Osteocyte (in vitro differentiated cells): ENCODE measurements around the gene LGALS12. TPM values are rescaled to one million over a fixed set of nuclear protein-coding genes. Genes with fewer than 3 reads are reported as not detected.

ENCODE experiments used
- DNase-seq: peaks from one replicate; pipeline ENCODE4 v3.0.0; 2021; ENCODE audit warnings: mixed read lengths; ENCODE audit not compliant: unreplicated experiment; ENCODE audit errors: extremely low spot score
- H3K27ac Mint-ChIP-seq: one replicate; pipeline ENCODE4 v1.8.0; 2021; ENCODE audit warnings: mild to moderate bottlenecking, mixed read lengths; ENCODE audit not compliant: unreplicated experiment
- H3K27me3 Mint-ChIP-seq: one replicate; pipeline ENCODE4 v1.8.0; 2021; ENCODE audit warnings: mixed read lengths; ENCODE audit not compliant: unreplicated experiment
- H3K36me3 Mint-ChIP-seq: one replicate; pipeline ENCODE4 v1.8.0; 2021; ENCODE audit warnings: mixed read lengths; ENCODE audit not compliant: unreplicated experiment
- H3K4me1 Mint-ChIP-seq: one replicate; pipeline ENCODE4 v1.8.0; 2021; ENCODE audit warnings: mixed read lengths; ENCODE audit not compliant: unreplicated experiment
- H3K4me3 Mint-ChIP-seq: one replicate; pipeline ENCODE4 v1.8.0; 2021; ENCODE audit warnings: mild to moderate bottlenecking, moderate library complexity, mixed read lengths; ENCODE audit not compliant: unreplicated experiment
- H3K9me3 Mint-ChIP-seq: one replicate; pipeline ENCODE4 v1.8.0; 2021; ENCODE audit warnings: mixed read lengths; ENCODE audit not compliant: unreplicated experiment
- CTCF ChIP-seq: fragments of 200-600 bp; sonication (generic); IDR thresholded peaks from 2 replicates; pipeline ENCODE4 v1.5.0; 2021; ENCODE audit warnings: antibody characterized with exemption, mild to moderate bottlenecking, moderate library complexity
- total RNA-seq: library from RNA; stranded (reverse); gene quantifications from 2 replicates; pipeline ENCODE4 v1.2.1, GENCODE V29; 2021

LGALS12 gene
- total RNA-seq, 1 donor from 2014 or later: not detected

- no peaks in the 10 kb centered on the region for H3K9me3 Mint-ChIP-seq
- peaks cover 11% of the 10 kb centered on the region for H3K4me1 Mint-ChIP-seq
- no peak overlapping the region for H3K4me3 Mint-ChIP-seq
- H3K27me3 Mint-ChIP-seq: peaks cover 8% of the 10 kb centered on the region
- TF ChIP-seq CTCF: peak; percentile 24
- no peak for DNase-seq
- no peaks in the 10 kb centered on the region for H3K36me3 Mint-ChIP-seq
- no peak overlapping the region for H3K27ac Mint-ChIP-seq
These were observed 2.1 kb downstream of the LGALS12 start for GRCh38 chr11:63508009-63508408.

- Mint-ChIP-seq H3K9me3 (no peaks in the 10 kb centered on the region), H3K36me3 (no peaks in the 10 kb centered on the region), H3K4me1 (peaks cover 11% of the 10 kb centered on the region), H3K27me3 (peaks cover 8% of the 10 kb centered on the region), H3K4me3 (no peak overlapping the region), H3K27ac (no peak overlapping the region)
- no peak for DNase-seq
- no peak for TF ChIP-seq CTCF
These were observed 2.9 kb downstream of the LGALS12 start for GRCh38 chr11:63508745-63509144.

- Mint-ChIP-seq H3K27ac (no peak overlapping the region), H3K36me3 (no peaks in the 10 kb centered on the region), H3K9me3 (no peaks in the 10 kb centered on the region), H3K4me3 (no peak overlapping the region), H3K27me3 (peaks cover 2% of the 10 kb centered on the region), H3K4me1 (peaks cover 11% of the 10 kb centered on the region)
- TF ChIP-seq CTCF: no peak
- no peak for DNase-seq
These were observed 4.6 kb downstream of the LGALS12 start for GRCh38 chr11:63510360-63511047.

GRCh38 chr11:63511048-63511748 is 5.3 kb downstream of the LGALS12 start:
- Mint-ChIP-seq H3K4me1 (peaks cover 11% of the 10 kb centered on the region), H3K27ac (no peak overlapping the region), H3K4me3 (no peak overlapping the region)

More at GRCh38 chr11:63511048-63511748, 5.3 kb downstream of the LGALS12 start:
- no peaks in the 10 kb centered on the region for H3K36me3 Mint-ChIP-seq
- no peak for TF ChIP-seq CTCF
- no peaks in the 10 kb centered on the region for H3K9me3 Mint-ChIP-seq
- H3K27me3 Mint-ChIP-seq: peaks cover 2% of the 10 kb centered on the region
- no peak for DNase-seq
